ENCODE results near the gene PLCL1.

- TF ChIP-seq, protein P1, sequence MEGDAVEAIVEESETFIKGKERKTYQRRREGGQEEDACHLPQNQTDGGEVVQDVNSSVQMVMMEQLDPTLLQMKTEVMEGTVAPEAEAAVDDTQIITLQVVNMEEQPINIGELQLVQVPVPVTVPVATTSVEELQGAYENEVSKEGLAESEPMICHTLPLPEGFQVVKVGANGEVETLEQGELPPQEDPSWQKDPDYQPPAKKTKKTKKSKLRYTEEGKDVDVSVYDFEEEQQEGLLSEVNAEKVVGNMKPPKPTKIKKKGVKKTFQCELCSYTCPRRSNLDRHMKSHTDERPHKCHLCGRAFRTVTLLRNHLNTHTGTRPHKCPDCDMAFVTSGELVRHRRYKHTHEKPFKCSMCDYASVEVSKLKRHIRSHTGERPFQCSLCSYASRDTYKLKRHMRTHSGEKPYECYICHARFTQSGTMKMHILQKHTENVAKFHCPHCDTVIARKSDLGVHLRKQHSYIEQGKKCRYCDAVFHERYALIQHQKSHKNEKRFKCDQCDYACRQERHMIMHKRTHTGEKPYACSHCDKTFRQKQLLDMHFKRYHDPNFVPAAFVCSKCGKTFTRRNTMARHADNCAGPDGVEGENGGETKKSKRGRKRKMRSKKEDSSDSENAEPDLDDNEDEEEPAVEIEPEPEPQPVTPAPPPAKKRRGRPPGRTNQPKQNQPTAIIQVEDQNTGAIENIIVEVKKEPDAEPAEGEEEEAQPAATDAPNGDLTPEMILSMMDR (IDR thresholded peaks at IDR 0.05) = no peak
- no peak for TF ChIP-seq POLR2A (IDR thresholded peaks at IDR 0.05)
Measured at GRCh38 chr2:198052741-198053140, 248.3 kb downstream of the PLCL1 start.

All from prostate gland (tissue), 2 donors.